Pancreas (tissue), 10 donors: ENCODE measurements around the gene ABCA1. TPM values are rescaled to one million over a fixed set of nuclear protein-coding genes. Genes with fewer than 3 reads are reported as not detected.

Source experiments
- ATAC-seq, 4 donors: fragments of 200-7000 bp; cut with Tn5 transposase; one replicate each; pipeline versions ENCODE4 v1.8.0 to v1.9.1; 2020; ENCODE audit warnings: mild to moderate bottlenecking in 4 of 4, moderate library complexity in 4 of 4
- DNase-seq, 6 donors: peaks; one replicate each; pipeline ENCODE4 v3.0.0-alpha.2; 2020
- FAIRE-seq: peaks from 2 replicates; lab custom pipeline; 2012; peaks lifted over from hg19 to GRCh38; lab: Jason Lieb, UNC
- H3K27ac ChIP-seq, 4 donors: fragments of 200-600 bp; sonication (generic); 1 replicate in 3 of 4; 2 replicates in 1 of 4; pipeline versions ENCODE4 v1.5.0 to v1.8.0; 2020
- H3K27me3 ChIP-seq, 4 donors: fragments of 200-600 bp; one replicate each; pipeline ENCODE4 v1.8.0; 2021
- H3K36me3 ChIP-seq, 3 donors: fragments of 200-600 bp; sonication (generic) in 1 of 3; one replicate each; pipeline versions ENCODE4 v1.5.0 to v1.8.0; 2020 to 2021
- H3K4me1 ChIP-seq, 3 donors: fragments of 200-600 bp; one replicate each; pipeline ENCODE4 v1.8.0; 2021
- H3K4me3 ChIP-seq, 4 donors: fragments of 200-600 bp; sonication (generic) in 2 of 4; one replicate each; pipeline versions ENCODE4 v1.5.0 to v1.8.0; 2020 to 2021
- H3K9me3 ChIP-seq, 4 donors: fragments of 200-600 bp; one replicate each; pipeline ENCODE4 v1.8.0; 2021
- CTCF ChIP-seq, 4 donors: fragments of 200-600 bp; sonication (generic) in 3 of 4; IDR thresholded peaks; one replicate each; pipeline versions ENCODE4 v1.5.0 to v1.8.0; 2021; ENCODE audit warnings: antibody characterized with exemption in 4 of 4
- WGBS, 2 donors: extraction: QIAGEN DNeasy Blood & Tissue Kit; methylation state at CpG; one replicate each; pipeline ENCODE4 v1.1.7; 2013; 5-methylcytosine and 5-hydroxymethylcytosine counted together
- intact Hi-C, 3 donors: fragments of 100-400 bp; cut with DNase I; formaldehyde crosslinking; loops; one replicate each; pipeline versions ENCODE4 v1.11.1 to v1.14.2; 2022
- polyA plus RNA-seq, 2 donors: library from polyadenylated mRNA; stranded (reverse); fragments of 200-250 nt; gene quantifications; one replicate each; pipeline ENCODE4 v1.2.3, GENCODE V29; 2013
- total RNA-seq, 6 donors: library from RNA; stranded (reverse); fragmentation: NEBNext Ultra II Directional in 4 of 6; extraction: Animal tissue kit (Norgen Biotek cat#: 25700) in 4 of 6; gene quantifications; one replicate each; pipeline versions ENCODE4 v1.2.1 to v1.2.4, GENCODE V29; 2021 to 2023
- donor health status: healthy with polysubstance abuse.
- donor health status: DM: no; HTN: no; CAD: no; lungs with moderate emphysema.
- donor health status: DM: no; HTN: no; CAD: no.
- donor health status: control.
- donor health status: control.
- donor health status: Bipolar disorder and iron deficiency.
- donor health status: DM: yes; HTN: yes; CAD: no.
- donor health status: DM: no; HTN: no; CAD: no.
- donor health status: DM: no; HTN: no; CAD: no.
- donor health status: DM: yes; HTN: yes; CAD: no.

Gene ABCA1
- total and polyA plus RNA-seq, 8 donors, result 3.2 to 20.4 (median 8.6) TPM

- ATAC-seq (no peak), FAIRE-seq (no peak), DNase-seq (no peak)
- H3K4me3 ChIP-seq, result no peak overlapping the region
- H3K27me3 ChIP-seq, result no peaks in the 10 kb centered on the region
- no peaks in the 10 kb centered on the region for H3K36me3 ChIP-seq
- H3K9me3 ChIP-seq, result no peaks in the 10 kb centered on the region
- intact Hi-C loops, result no loop called here
- WGBS, 2 donors, result 86 to 91% methylated on average over 4 of the region's 4 CpGs
- no peaks in the 10 kb centered on the region for H3K4me1 ChIP-seq
- TF ChIP-seq CTCF (IDR thresholded peaks at IDR 0.05), result no peak
- no peak overlapping the region for H3K27ac ChIP-seq
Observed at GRCh38 chr9:104950838-104951237, 22.9 kb upstream of the ABCA1 start.

- no peaks in the 10 kb centered on the region for H3K9me3 ChIP-seq
- H3K4me1 ChIP-seq, result no peaks in the 10 kb centered on the region
- WGBS, 2 donors, result 73 to 81% methylated on average over 3 of the region's 3 CpGs
- ATAC-seq (no peak), DNase-seq (no peak), FAIRE-seq (no peak)
- TF ChIP-seq CTCF (IDR thresholded peaks at IDR 0.05), result no peak
- intact Hi-C loops, result no loop called here
- H3K27ac ChIP-seq, result no peak overlapping the region
- no peaks in the 10 kb centered on the region for H3K36me3 ChIP-seq
- H3K4me3 ChIP-seq, result no peak overlapping the region
- H3K27me3 ChIP-seq, result no peaks in the 10 kb centered on the region
Observed at GRCh38 chr9:104948277-104948676, 20.3 kb upstream of the ABCA1 start.

GRCh38 chr9:104944871-104945270 is 16.9 kb upstream of the ABCA1 start:
- Histone ChIP-seq H3K4me1 (no peaks in the 10 kb centered on the region), H3K4me3 (no peak overlapping the region), H3K9me3 (no peaks in the 10 kb centered on the region), H3K27me3 (no peaks in the 10 kb centered on the region), H3K27ac (no peak overlapping the region), H3K36me3 (no peaks in the 10 kb centered on the region)
- FAIRE-seq, result no peak
- ATAC-seq, result no peak
- 73 to 77% methylated on average over 3 of the region's 3 CpGs for WGBS, 2 donors
- intact Hi-C loops, result no loop called here
- no peak for DNase-seq
- TF ChIP-seq CTCF (IDR thresholded peaks at IDR 0.05), result no peak

GRCh38 chr9:104944356-104944755 is 16.4 kb upstream of the ABCA1 start:
- FAIRE-seq, result no peak
- intact Hi-C loops, result no loop called here

More at GRCh38 chr9:104944356-104944755, 16.4 kb upstream of the ABCA1 start:
- 95% methylated on average over 2 of the region's 2 CpGs for WGBS, 2 donors
- Histone ChIP-seq H3K4me3 (no peak overlapping the region), H3K27ac (no peak overlapping the region), H3K4me1 (no peaks in the 10 kb centered on the region), H3K9me3 (no peaks in the 10 kb centered on the region), H3K27me3 (no peaks in the 10 kb centered on the region), H3K36me3 (no peaks in the 10 kb centered on the region)
- DNase-seq, result no peak
- no peak for TF ChIP-seq CTCF (IDR thresholded peaks at IDR 0.05)
- no peak for ATAC-seq
